ENCODE results near the gene SPOCK3. TPM values are rescaled to one million over a fixed set of nuclear protein-coding genes. Genes with fewer than 3 reads are reported as not detected.

Gene SPOCK3
- total RNA-seq, 1 experiment from 2014 or later = 1.9 TPM

DNA sequence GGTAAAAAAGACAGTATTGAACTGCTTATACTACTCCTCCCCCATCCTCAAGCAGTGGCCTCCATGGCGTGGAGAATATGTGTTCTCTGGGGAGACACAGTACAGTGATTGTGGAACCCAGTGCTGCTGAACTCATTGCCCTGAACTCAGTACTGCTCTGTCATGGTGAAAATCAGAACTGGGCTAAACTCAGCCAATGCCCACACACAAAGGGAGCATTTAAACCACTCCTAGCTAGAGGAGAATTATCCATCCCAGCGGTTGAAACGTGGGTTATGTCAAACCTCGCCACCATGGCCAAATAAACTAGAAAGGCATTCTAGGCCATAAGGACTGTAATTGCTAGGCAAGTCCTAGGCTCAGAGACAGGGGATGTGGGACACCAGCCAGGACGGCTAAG, 131.8 kb downstream of the SPOCK3 start:
- no peaks in the 10 kb centered on the region for H3K36me3 ChIP-seq (ENCODE audit: low read depth, low read length)
- ATAC-seq (no peak), DNase-seq (no peak)
- CTCF ChIA-PET = no interaction called here
- intact Hi-C loops (cut with micrococcal nuclease) = loop anchor here (10.0 kb wide), 1 partner anchor 192 kb away; no protein-coding TSS in a partner anchor
- no peaks in the 10 kb centered on the region for H3K79me2 ChIP-seq (ENCODE audit: low read length)
- H3K27me3 ChIP-seq (ENCODE audit: low read length) = no peaks in the 10 kb centered on the region
- TF ChIP-seq EZH2phosphoT487 (IDR thresholded peaks at IDR 0.05; ENCODE audit: borderline replicate concordance, low read length) = no peak
- TF ChIP-seq EZH2 (IDR thresholded peaks at IDR 0.05; ENCODE audit: low read length, unreplicated experiment) = no peak
- TF ChIP-seq, protein P1, sequence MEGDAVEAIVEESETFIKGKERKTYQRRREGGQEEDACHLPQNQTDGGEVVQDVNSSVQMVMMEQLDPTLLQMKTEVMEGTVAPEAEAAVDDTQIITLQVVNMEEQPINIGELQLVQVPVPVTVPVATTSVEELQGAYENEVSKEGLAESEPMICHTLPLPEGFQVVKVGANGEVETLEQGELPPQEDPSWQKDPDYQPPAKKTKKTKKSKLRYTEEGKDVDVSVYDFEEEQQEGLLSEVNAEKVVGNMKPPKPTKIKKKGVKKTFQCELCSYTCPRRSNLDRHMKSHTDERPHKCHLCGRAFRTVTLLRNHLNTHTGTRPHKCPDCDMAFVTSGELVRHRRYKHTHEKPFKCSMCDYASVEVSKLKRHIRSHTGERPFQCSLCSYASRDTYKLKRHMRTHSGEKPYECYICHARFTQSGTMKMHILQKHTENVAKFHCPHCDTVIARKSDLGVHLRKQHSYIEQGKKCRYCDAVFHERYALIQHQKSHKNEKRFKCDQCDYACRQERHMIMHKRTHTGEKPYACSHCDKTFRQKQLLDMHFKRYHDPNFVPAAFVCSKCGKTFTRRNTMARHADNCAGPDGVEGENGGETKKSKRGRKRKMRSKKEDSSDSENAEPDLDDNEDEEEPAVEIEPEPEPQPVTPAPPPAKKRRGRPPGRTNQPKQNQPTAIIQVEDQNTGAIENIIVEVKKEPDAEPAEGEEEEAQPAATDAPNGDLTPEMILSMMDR (conservative IDR thresholded peaks at IDR 0.05; ENCODE audit: low read depth, low read length) = no peak
- no peaks in the 10 kb centered on the region for H3K9me2 ChIP-seq (replicated peaks; ENCODE audit: low read length)
- H3K4me1 ChIP-seq (ENCODE audit: insufficient read depth, low read length) = peaks cover 4% of the 10 kb centered on the region
- no peaks in the 10 kb centered on the region for H3F3A ChIP-seq (ENCODE audit: low read length, unreplicated experiment)
- H3K4me3 ChIP-seq (ENCODE audit: low read length) = no peak overlapping the region
- BruUV-seq (replicated peaks) = no TSS peak
- POLR2A ChIA-PET (ENCODE audit: unreplicated experiment) = no interaction called here
- no peak overlapping the region for H2AFZ ChIP-seq (ENCODE audit: low read length)
- no peak overlapping the region for H3K9ac ChIP-seq (ENCODE audit: low read length)
- H3K27ac ChIP-seq (ENCODE audit: low read length) = no peak overlapping the region
- H3K4me2 ChIP-seq (ENCODE audit: low read length) = no peak overlapping the region
- H3K9me3 ChIP-seq (ENCODE audit: low read length) = no peaks in the 10 kb centered on the region
- H4K20me1 ChIP-seq (ENCODE audit: low read length) = no peaks in the 10 kb centered on the region

DNA sequence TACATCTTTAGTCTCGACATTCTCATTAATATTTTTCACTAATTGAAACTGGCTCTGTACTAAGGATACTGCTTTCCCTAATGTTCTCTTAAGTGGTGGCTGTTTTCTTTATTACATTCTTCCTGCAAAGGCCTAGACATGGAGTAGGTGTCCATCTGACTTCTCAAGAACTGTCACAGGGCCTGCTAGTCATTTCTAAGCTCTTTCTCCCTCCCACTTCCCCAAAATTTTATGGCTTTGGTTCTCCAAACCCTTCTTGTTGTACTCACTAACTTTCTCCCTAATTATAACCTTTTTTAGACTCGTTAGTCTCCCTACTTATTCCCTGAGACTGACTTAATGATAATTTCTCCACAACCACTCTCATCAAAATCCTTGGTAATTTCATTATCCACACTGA, 133.3 kb downstream of the SPOCK3 start:
- intact Hi-C loops (cut with micrococcal nuclease) = loop anchor here (10.0 kb wide), 1 partner anchor 194 kb away; no protein-coding TSS in a partner anchor
- Histone ChIP-seq H3K27ac (ENCODE audit: low read length) (no peak overlapping the region), H3K9me3 (ENCODE audit: low read length) (no peaks in the 10 kb centered on the region), H3K9me2 (replicated peaks; ENCODE audit: low read length) (no peaks in the 10 kb centered on the region), H3K9ac (ENCODE audit: low read length) (no peak overlapping the region), H3K79me2 (ENCODE audit: low read length) (no peaks in the 10 kb centered on the region), H3K4me1 (ENCODE audit: insufficient read depth, low read length) (peaks cover 4% of the 10 kb centered on the region), H3F3A (ENCODE audit: low read length, unreplicated experiment) (no peaks in the 10 kb centered on the region), H3K4me3 (ENCODE audit: low read length) (no peak overlapping the region), H3K36me3 (ENCODE audit: low read depth, low read length) (no peaks in the 10 kb centered on the region), H4K20me1 (ENCODE audit: low read length) (no peaks in the 10 kb centered on the region), H3K4me2 (ENCODE audit: low read length) (no peak overlapping the region), H2AFZ (ENCODE audit: low read length) (no peak overlapping the region), H3K27me3 (ENCODE audit: low read length) (no peaks in the 10 kb centered on the region)
- POLR2A ChIA-PET (ENCODE audit: unreplicated experiment) = no interaction called here
- no peak for DNase-seq
- BruUV-seq (replicated peaks) = no TSS peak
- no peak for ATAC-seq
- TF ChIP-seq, protein P1 (conservative IDR thresholded peaks at IDR 0.05; ENCODE audit: low read depth, low read length) = no peak
- TF ChIP-seq EZH2phosphoT487 (IDR thresholded peaks at IDR 0.05; ENCODE audit: borderline replicate concordance, low read length) = no peak
- no peak for TF ChIP-seq EZH2 (IDR thresholded peaks at IDR 0.05; ENCODE audit: low read length, unreplicated experiment)
- CTCF ChIA-PET = no interaction called here

DNA sequence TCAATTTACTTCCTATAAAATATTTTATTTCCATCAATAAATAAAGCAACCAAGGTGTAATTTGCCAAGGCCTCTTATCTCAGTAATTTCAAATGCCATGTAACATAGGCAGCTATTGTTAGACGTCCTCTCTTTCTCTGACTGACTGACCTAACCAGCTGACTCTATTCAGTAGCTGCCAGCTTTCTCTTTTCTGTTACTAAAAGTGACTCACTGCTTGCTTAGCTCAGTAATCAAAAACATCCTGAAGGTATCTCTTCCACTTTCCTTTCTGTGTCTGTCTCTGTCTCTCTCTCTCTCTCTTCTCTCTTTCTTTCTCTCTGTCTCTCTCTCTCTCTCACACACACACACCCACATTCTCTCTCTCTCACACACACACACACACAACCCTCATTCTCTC, 134.2 kb downstream of the SPOCK3 start:
- ATAC-seq = peak; percentile 100
- H3K9ac ChIP-seq (ENCODE audit: low read length) = no peak overlapping the region

More for the DNA sequence above, 134.2 kb downstream of the SPOCK3 start:
- intact Hi-C loops (cut with micrococcal nuclease) = loop anchor here (10.0 kb wide), 1 partner anchor 195 kb away; no protein-coding TSS in a partner anchor
- Histone ChIP-seq H3K27me3 (ENCODE audit: low read length) (no peaks in the 10 kb centered on the region), H3K36me3 (ENCODE audit: low read depth, low read length) (no peaks in the 10 kb centered on the region), H3K27ac (ENCODE audit: low read length) (no peak overlapping the region), H3K4me3 (ENCODE audit: low read length) (no peak overlapping the region), H2AFZ (ENCODE audit: low read length) (no peak overlapping the region), H3K9me3 (ENCODE audit: low read length) (no peaks in the 10 kb centered on the region), H3K79me2 (ENCODE audit: low read length) (no peaks in the 10 kb centered on the region), H3K4me2 (ENCODE audit: low read length) (no peak overlapping the region), H3F3A (ENCODE audit: low read length, unreplicated experiment) (no peaks in the 10 kb centered on the region), H4K20me1 (ENCODE audit: low read length) (no peaks in the 10 kb centered on the region), H3K9me2 (replicated peaks; ENCODE audit: low read length) (no peaks in the 10 kb centered on the region), H3K4me1 (ENCODE audit: insufficient read depth, low read length) (peaks cover 4% of the 10 kb centered on the region)
- POLR2A ChIA-PET (ENCODE audit: unreplicated experiment) = no interaction called here
- DNase-seq = peak; percentile 73
- TF ChIP-seq EZH2 (IDR thresholded peaks at IDR 0.05; ENCODE audit: low read length, unreplicated experiment) = no peak
- CTCF ChIA-PET = interaction anchor here (0.6 to 0.9 kb wide), 3 partner anchors 15 to 183 kb away, joined by 3 read pairs; no protein-coding TSS in a partner anchor
- no TSS peak for BruUV-seq (replicated peaks)

Data from PC-3 (cell line).